ENCODE data around the gene ATL3.
A peak's percentile ranks its signal among the peaks of the same experiment; 100 is the strongest.

GRCh38 chr11:63613517-63614135 is 57.5 kb downstream of the ATL3 start:
- TF ChIP-seq CTCF (conservative IDR thresholded peaks at IDR 0.05; ENCODE audit: low read depth, low read length), result no peak
- TF ChIP-seq BHLHE40 (IDR thresholded peaks at IDR 0.05; ENCODE audit: low read depth, low read length), result no peak
- TF ChIP-seq RAD21 (IDR thresholded peaks at IDR 0.05; ENCODE audit: low read length), result no peak
- TF ChIP-seq POLR2A (IDR thresholded peaks at IDR 0.05; ENCODE audit: low read depth, low read length), result no peak
- no peak for TF ChIP-seq MAZ (IDR thresholded peaks at IDR 0.05; ENCODE audit: borderline replicate concordance, low read depth, low read length)
- no peak for TF ChIP-seq RFX5 (IDR thresholded peaks at IDR 0.05; ENCODE audit: low read depth, low read length)
- TF ChIP-seq USF2 (IDR thresholded peaks at IDR 0.05; ENCODE audit: low read depth, low read length), result peak; percentile 36; the same call in 1 of the 2 replicates
- no peak for TF ChIP-seq CEBPB (IDR thresholded peaks at IDR 0.05; ENCODE audit: low read depth, low read length)
- TF ChIP-seq SMC3 (IDR thresholded peaks at IDR 0.05; ENCODE audit: low read depth, low read length), result no peak
- no peak for TF ChIP-seq RCOR1 (IDR thresholded peaks at IDR 0.05; ENCODE audit: insufficient replicate concordance, low read length)
